ENCODE results near the gene KLHDC9. TPM values are rescaled to one million over a fixed set of nuclear protein-coding genes. Genes with fewer than 3 reads are reported as not detected.

KLHDC9 gene
- polyA plus RNA-seq, 4 donors, result 15.9 to 19.9 (median 18.3) TPM

- DNase-seq (ENCODE audit: low read depth in 4 of 4, low spot score in 3 of 4), result no peak
Observed at GRCh38 chr1:161074676-161075368, 23.3 kb upstream of the KLHDC9 start.

- no peak for DNase-seq (ENCODE audit: low read depth in 4 of 4, low spot score in 3 of 4)
Observed at GRCh38 chr1:161076410-161076809, 21.8 kb upstream of the KLHDC9 start.

GRCh38 chr1:161077426-161077825 lies 20.7 kb upstream of the KLHDC9 start:
- DNase-seq (ENCODE audit: low read depth in 4 of 4, low spot score in 3 of 4), result no peak

- no peak for DNase-seq (ENCODE audit: low read depth in 4 of 4, low spot score in 3 of 4)
Observed at GRCh38 chr1:161079436-161080110, 18.6 kb upstream of the KLHDC9 start.

- no peak for DNase-seq (ENCODE audit: low read depth in 4 of 4, low spot score in 3 of 4)
Observed at GRCh38 chr1:161080441-161081405, 17.4 kb upstream of the KLHDC9 start.

GRCh38 chr1:161081519-161081918 lies 16.6 kb upstream of the KLHDC9 start:
- no peak for DNase-seq (ENCODE audit: low read depth in 4 of 4, low spot score in 3 of 4)

GRCh38 chr1:161082483-161082882 lies 15.7 kb upstream of the KLHDC9 start:
- no peak for DNase-seq (ENCODE audit: low read depth in 4 of 4, low spot score in 3 of 4)

- DNase-seq (ENCODE audit: low read depth in 4 of 4, low spot score in 3 of 4), result no peak
Observed at GRCh38 chr1:161082996-161083747, 15.0 kb upstream of the KLHDC9 start.

- DNase-seq (ENCODE audit: low read depth in 4 of 4, low spot score in 3 of 4), result no peak
Observed at GRCh38 chr1:161083748-161084596, 14.2 kb upstream of the KLHDC9 start.

GRCh38 chr1:161084597-161084988 lies 13.6 kb upstream of the KLHDC9 start:
- no peak for DNase-seq (ENCODE audit: low read depth in 4 of 4, low spot score in 3 of 4)

- DNase-seq (ENCODE audit: low read depth in 4 of 4, low spot score in 3 of 4), result no peak
Observed at GRCh38 chr1:161085165-161085564, 13.0 kb upstream of the KLHDC9 start.

- DNase-seq (ENCODE audit: low read depth in 4 of 4, low spot score in 3 of 4), result no peak
Observed at GRCh38 chr1:161086457-161086856, 11.7 kb upstream of the KLHDC9 start.

- no peak for DNase-seq (ENCODE audit: low read depth in 4 of 4, low spot score in 3 of 4)
Observed at GRCh38 chr1:161088587-161089110, 9.5 kb upstream of the KLHDC9 start.

- peak in 3 of 4 donors; percentile 16 to 23 (median 16) for DNase-seq (ENCODE audit: low read depth in 4 of 4, low spot score in 3 of 4)
Observed at GRCh38 chr1:161089251-161089924, 8.8 kb upstream of the KLHDC9 start, which contains the start of gene NECTIN4. Gene NECTIN4, minus strand, starts transcription at chr1:161089558. Its CDS starts 262 bp downstream, at chr1:161089296.

GRCh38 chr1:161089938-161090337 lies 8.2 kb upstream of the KLHDC9 start:
- no peak for DNase-seq (ENCODE audit: low read depth in 4 of 4, low spot score in 3 of 4)

GRCh38 chr1:161090617-161091016 lies 7.5 kb upstream of the KLHDC9 start:
- no peak for DNase-seq (ENCODE audit: low read depth in 4 of 4, low spot score in 3 of 4)

- DNase-seq (ENCODE audit: low read depth in 4 of 4, low spot score in 3 of 4), result no peak
Observed at GRCh38 chr1:161091093-161091492, 7.1 kb upstream of the KLHDC9 start.

GRCh38 chr1:161091796-161092507 lies 6.2 kb upstream of the KLHDC9 start:
- no peak for DNase-seq (ENCODE audit: low read depth in 4 of 4, low spot score in 3 of 4)

All from right renal pelvis (tissue), 4 donors.